Lower leg skin (tissue), 4 donors: ENCODE data around the gene ALPP. TPM values are rescaled to one million over a fixed set of nuclear protein-coding genes. Genes with fewer than 3 reads are reported as not detected.

ENCODE experiments used
- DNase-seq, 2 donors: peaks; one replicate each; pipeline ENCODE4 v3.0.0-alpha.2; 2019; ENCODE audit warnings: low spot score in 2 of 2
- H3K4me3 ChIP-seq: fragments of 200-600 bp; sonication (generic); 2 replicates; pipeline ENCODE4 v1.5.1; 2017; ENCODE audit warnings: mild to moderate bottlenecking, low read depth; ENCODE audit not compliant: poor library complexity, severe bottlenecking
- POLR2A ChIP-seq, 2 donors: fragments of 450-650 bp; IDR thresholded peaks; one replicate each; pipeline ENCODE4 v1.6.1; 2016 to 2017; ENCODE audit warnings: antibody characterized with exemption in 2 of 2, mild to moderate bottlenecking in 1 of 2, moderate library complexity in 1 of 2
- WGBS, 2 donors: methylation state at CpG; one replicate each; pipeline ENCODE4 v1.1.5; 2018; 5-methylcytosine and 5-hydroxymethylcytosine counted together
- intact Hi-C: fragments of 100-400 bp; cut with DNase I; formaldehyde crosslinking; loops from one replicate; pipeline ENCODE4 v1.15.0; 2023; ENCODE audit warnings: low total_unique reads
- total RNA-seq, 4 donors: library from RNA; depleted of rRNA; stranded (reverse); fragments of >200 nt; gene quantifications; one replicate each; pipeline ENCODE4 v1.1.0, GENCODE V29; 2016
- TF ChIP-seq, protein P1 (sequence below), 3 donors: fragments of 450-650 bp; IDR thresholded peaks; one replicate each; pipeline ENCODE4 v1.5.1; 2016; ENCODE audit warnings: antibody characterized with exemption in 3 of 3, mild to moderate bottlenecking in 3 of 3, moderate library complexity in 2 of 3

Gene ALPP
- total RNA-seq, 4 donors from 2014 or later: not detected

DNA sequence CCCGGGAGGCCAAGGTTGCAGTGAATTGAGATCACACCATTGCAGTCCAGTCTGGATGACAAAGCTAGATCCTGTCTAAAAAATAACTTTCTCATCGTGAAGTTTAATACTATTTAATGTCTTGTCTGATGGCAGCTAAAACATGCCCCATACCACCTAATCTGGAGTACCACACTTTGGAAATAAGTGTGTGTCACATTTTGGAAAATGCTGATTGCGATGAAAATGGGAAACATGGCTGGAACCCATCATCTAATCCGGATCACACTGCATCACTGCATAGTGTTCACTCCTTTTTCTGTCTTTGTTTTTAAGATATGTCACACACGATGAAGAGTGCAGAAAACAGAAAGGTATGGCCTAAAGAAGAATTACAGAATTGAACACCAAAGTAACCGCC is 31.2 kb upstream of the ALPP start:
- DNase-seq: no peak
- TF ChIP-seq, protein P1, sequence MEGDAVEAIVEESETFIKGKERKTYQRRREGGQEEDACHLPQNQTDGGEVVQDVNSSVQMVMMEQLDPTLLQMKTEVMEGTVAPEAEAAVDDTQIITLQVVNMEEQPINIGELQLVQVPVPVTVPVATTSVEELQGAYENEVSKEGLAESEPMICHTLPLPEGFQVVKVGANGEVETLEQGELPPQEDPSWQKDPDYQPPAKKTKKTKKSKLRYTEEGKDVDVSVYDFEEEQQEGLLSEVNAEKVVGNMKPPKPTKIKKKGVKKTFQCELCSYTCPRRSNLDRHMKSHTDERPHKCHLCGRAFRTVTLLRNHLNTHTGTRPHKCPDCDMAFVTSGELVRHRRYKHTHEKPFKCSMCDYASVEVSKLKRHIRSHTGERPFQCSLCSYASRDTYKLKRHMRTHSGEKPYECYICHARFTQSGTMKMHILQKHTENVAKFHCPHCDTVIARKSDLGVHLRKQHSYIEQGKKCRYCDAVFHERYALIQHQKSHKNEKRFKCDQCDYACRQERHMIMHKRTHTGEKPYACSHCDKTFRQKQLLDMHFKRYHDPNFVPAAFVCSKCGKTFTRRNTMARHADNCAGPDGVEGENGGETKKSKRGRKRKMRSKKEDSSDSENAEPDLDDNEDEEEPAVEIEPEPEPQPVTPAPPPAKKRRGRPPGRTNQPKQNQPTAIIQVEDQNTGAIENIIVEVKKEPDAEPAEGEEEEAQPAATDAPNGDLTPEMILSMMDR (IDR thresholded peaks at IDR 0.05): no peak
- TF ChIP-seq POLR2A (IDR thresholded peaks at IDR 0.05): no peak
- WGBS, 2 donors: 94 to 95% methylated on average over 6 of the region's 6 CpGs
- intact Hi-C loops: no loop called here
- H3K4me3 ChIP-seq: no peak overlapping the region

DNA sequence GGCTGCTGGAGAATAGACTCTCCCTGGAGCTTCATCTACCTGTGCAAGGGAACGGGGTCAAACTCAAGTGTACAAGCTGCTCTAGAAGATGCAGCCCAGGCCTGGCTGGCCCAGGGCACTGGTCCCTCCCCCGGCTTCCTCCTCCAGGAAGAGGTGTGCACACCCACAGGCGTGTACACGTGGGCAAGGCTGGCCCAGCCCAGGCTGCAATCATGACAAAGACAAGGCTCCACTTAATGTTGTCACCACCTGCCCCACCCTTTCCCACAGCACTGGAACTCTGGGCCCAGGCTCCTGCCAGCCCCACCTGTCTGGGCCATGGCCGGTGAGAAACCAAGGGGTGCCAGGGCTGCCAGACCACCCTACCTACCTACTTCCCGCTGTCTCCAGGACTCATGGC is 29.6 kb upstream of the ALPP start:
- intact Hi-C loops: no loop called here
- 30 to 35% methylated on average over 6 of the region's 6 CpGs for WGBS, 2 donors
- no peak for DNase-seq
- TF ChIP-seq POLR2A (IDR thresholded peaks at IDR 0.05): no peak
- TF ChIP-seq, protein P1 (IDR thresholded peaks at IDR 0.05): no peak
- H3K4me3 ChIP-seq: no peak overlapping the region

DNA sequence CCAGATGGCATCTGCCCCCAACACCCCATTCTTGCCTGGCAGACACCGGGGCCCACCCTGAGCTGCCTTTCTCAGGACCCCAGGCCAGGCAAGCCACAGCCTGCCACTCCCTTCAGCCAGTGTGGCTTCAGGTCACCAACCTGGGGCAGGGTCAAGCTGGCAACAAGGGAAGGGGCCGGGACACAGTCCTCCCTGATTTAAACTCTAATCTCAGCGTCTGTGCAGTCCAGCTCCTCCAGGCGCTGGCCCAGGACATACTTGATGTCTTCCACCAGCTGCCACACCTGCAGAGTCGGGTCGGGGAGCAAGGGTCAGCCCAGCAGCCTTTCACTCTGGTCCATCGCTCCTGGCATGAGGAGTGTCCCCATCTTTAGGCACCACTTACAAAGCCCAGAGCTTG is 29.0 kb upstream of the ALPP start:
- intact Hi-C loops: no loop called here
- no peak overlapping the region for H3K4me3 ChIP-seq
- whole genome bisulfite sequencing, 2 donors: 59 to 63% methylated on average over 3 to 7 of the region's 7 CpGs
- TF ChIP-seq, protein P1 (IDR thresholded peaks at IDR 0.05): no peak
- no peak for DNase-seq

DNA sequence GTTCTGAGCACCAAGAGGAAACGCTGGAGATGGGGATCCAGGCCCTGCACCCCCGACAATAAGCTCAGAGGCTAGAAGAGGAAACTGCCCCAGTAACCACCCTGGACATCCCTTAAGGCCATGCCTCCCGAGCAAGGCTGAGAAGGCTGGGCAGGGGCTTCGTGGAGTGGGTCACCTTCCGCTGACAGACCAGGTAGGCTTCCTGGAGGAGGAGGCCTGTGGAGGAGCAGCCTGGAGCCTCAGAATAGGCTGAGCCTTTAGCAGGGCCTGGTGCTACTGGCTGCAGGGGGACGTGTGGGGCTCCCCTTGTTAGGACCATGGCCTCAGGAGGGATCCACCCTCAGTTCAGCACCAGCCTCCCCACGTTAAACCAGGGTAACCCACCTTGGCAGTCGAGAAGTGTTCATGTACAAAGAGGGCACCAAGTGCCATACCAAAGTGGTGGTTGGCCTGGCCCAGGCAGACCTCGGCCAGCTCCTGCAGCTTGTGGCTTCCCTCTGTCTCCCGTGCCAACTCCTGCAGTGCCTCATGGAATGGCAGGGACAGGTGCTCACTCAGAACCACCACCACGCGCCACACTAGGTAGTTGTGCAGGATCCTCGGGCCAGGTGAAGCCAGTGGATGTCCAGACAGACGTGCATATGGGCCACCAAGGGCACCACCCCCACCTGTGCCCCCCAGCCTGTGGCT is 28.5 kb upstream of the ALPP start:
- DNase-seq: no peak
- 60 to 64% methylated on average over 11 of the region's 14 CpGs for WGBS, 2 donors
- intact Hi-C loops: no loop called here
- no peak overlapping the region for H3K4me3 ChIP-seq
- TF ChIP-seq POLR2A (IDR thresholded peaks at IDR 0.05): no peak
- TF ChIP-seq, protein P1 (IDR thresholded peaks at IDR 0.05): no peak

DNA sequence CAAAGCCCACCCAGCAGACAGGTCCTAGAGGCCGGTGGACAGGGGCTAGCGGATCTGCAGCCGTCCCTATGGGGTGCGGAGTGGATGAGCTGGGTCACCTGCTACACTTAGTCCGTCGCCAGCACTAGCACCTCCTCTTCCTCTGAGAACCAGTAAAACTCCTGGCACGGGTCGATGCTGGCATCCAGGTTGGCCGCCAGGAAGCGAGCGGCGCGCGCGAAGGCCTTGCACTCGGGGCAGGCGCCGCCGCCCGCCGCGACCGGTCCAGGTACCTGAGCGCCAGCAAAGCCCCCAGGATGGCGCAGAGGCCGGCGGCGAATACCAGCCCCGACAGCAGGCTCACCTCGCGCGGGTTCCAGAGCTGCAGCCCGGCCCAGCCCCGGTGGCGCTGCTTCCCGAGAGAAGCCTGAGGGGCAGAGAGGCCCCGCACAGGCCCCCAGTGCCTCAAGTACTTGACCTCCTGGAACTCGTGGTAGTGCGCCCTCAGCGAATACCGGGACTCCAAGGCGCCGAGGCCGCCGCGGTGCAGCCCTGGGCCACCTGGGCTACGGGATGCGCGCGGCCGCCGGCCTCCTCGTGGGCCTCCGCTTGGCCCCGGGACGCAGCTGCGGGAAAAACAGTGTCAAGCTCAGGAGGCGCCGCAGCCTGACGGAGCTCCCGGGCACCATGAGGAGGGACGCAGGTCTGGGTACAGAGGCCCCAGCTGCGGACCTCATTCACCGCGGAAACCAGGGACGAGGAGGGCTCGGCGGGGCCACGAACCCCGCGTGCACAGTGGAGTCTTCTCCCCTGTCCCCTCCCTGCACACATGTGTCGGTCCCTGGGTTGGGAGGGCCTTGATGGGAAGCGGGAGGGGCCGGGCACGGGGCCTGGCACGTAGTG is 27.5 kb upstream of the ALPP start:
- no peak overlapping the region for H3K4me3 ChIP-seq
- WGBS, 2 donors: 9 to 12% methylated on average over 43 to 59 of the region's 76 CpGs

More for the DNA sequence above, 27.5 kb upstream of the ALPP start:
- DNase-seq: no peak
- intact Hi-C loops: no loop called here
- TF ChIP-seq, protein P1 (IDR thresholded peaks at IDR 0.05): no peak
- TF ChIP-seq POLR2A (IDR thresholded peaks at IDR 0.05): no peak
